Skin epidermis (tissue), 12 donors: ENCODE measurements around the gene MACF1.
"Not testable (repeated sequence)": the region's sequence is repeated elsewhere in the genome, so short reads cannot be mapped to it uniquely, and the experiment has no call there.

ENCODE experiments used
- H3K27ac ChIP-seq, 21 experiments: fragments of 200-600 bp; sonication (generic) in 11 of 21; one replicate each; pipeline ENCODE4 v1.5.0; 2020; ENCODE audit warnings: mild to moderate bottlenecking in 3 of 21, inconsistent platforms in 2 of 21, moderate library complexity in 2 of 21
- H3K4me3 ChIP-seq, 7 experiments: fragments of 200-600 bp; sonication (generic) in 2 of 7; one replicate each; pipeline ENCODE4 v1.5.0; 2020; ENCODE audit warnings: inconsistent platforms in 2 of 7, mild to moderate bottlenecking in 2 of 7, moderate library complexity in 1 of 7

MACF1 gene

GRCh38 chr1:39512234-39512847 is 307.8 kb downstream of the MACF1 start:
- not testable (repeated sequence) for H3K4me3 ChIP-seq, H3K27ac ChIP-seq

- H3K4me3 ChIP-seq = peak overlapping the region in 5 of 7 experiments; percentile 11 to 24 (median 17)
- not testable (repeated sequence) for H3K27ac ChIP-seq
Observed at GRCh38 chr1:39514710-39515124, 310.2 kb downstream of the MACF1 start.

- H3K4me3 ChIP-seq = peak overlapping the region in 4 of 7 experiments; percentile 4 to 18 (median 12)
- H3K27ac ChIP-seq = not testable (repeated sequence)
Observed at GRCh38 chr1:39515131-39516086, 310.9 kb downstream of the MACF1 start.

- not testable (repeated sequence) for H3K27ac ChIP-seq, H3K4me3 ChIP-seq
Observed at GRCh38 chr1:39516841-39517240, 312.3 kb downstream of the MACF1 start.

- H3K4me3 ChIP-seq, H3K27ac ChIP-seq: not testable (repeated sequence)
Observed at GRCh38 chr1:39517936-39518335, 313.4 kb downstream of the MACF1 start.

GRCh38 chr1:39519376-39519775 is 314.9 kb downstream of the MACF1 start:
- not testable (repeated sequence) for H3K27ac ChIP-seq, H3K4me3 ChIP-seq

- H3K4me3 ChIP-seq, H3K27ac ChIP-seq: not testable (repeated sequence)
Observed at GRCh38 chr1:39522221-39522620, 317.7 kb downstream of the MACF1 start.

- no peak overlapping the region for H3K27ac ChIP-seq
- H3K4me3 ChIP-seq = no peak overlapping the region
Observed at GRCh38 chr1:39522661-39523567, 318.4 kb downstream of the MACF1 start.

- Histone ChIP-seq H3K4me3 (no peak overlapping the region), H3K27ac (no peak overlapping the region)
Observed at GRCh38 chr1:39524171-39524570, 319.7 kb downstream of the MACF1 start.

GRCh38 chr1:39524591-39525365 is 320.3 kb downstream of the MACF1 start:
- H3K27ac ChIP-seq = peak overlapping the region in 1 of 21 experiments; percentile 37
- H3K4me3 ChIP-seq = no peak overlapping the region

GRCh38 chr1:39525366-39526165 is 321.1 kb downstream of the MACF1 start:
- peak overlapping the region in 2 of 21 experiments; percentile 24 to 37 for H3K27ac ChIP-seq
- no peak overlapping the region for H3K4me3 ChIP-seq

- H3K27ac ChIP-seq = no peak overlapping the region
Observed at GRCh38 chr1:39526466-39527189, 322.1 kb downstream of the MACF1 start.

GRCh38 chr1:39527190-39527579 is 322.7 kb downstream of the MACF1 start:
- H3K27ac ChIP-seq, H3K4me3 ChIP-seq: not testable (repeated sequence)

More at GRCh38 chr1:39526466-39527189, 322.1 kb downstream of the MACF1 start:
- H3K4me3 ChIP-seq = no peak overlapping the region

GRCh38 chr1:39528082-39528481 is 323.6 kb downstream of the MACF1 start:
- H3K27ac ChIP-seq = no peak overlapping the region

GRCh38 chr1:39529901-39530535 is 325.5 kb downstream of the MACF1 start:
- no peak overlapping the region for H3K27ac ChIP-seq

More at GRCh38 chr1:39528082-39528481, 323.6 kb downstream of the MACF1 start:
- H3K4me3 ChIP-seq = no peak overlapping the region

GRCh38 chr1:39531526-39531925 is 327.0 kb downstream of the MACF1 start:
- Histone ChIP-seq H3K4me3 (no peak overlapping the region), H3K27ac (no peak overlapping the region)

More at GRCh38 chr1:39529901-39530535, 325.5 kb downstream of the MACF1 start:
- no peak overlapping the region for H3K4me3 ChIP-seq

- Histone ChIP-seq H3K4me3 (no peak overlapping the region), H3K27ac (no peak overlapping the region)
Observed at GRCh38 chr1:39533442-39533841, 328.9 kb downstream of the MACF1 start.
